Kidney (tissue), 14 donors: ENCODE measurements around the gene SQOR. TPM values are rescaled to one million over a fixed set of nuclear protein-coding genes. Genes with fewer than 3 reads are reported as not detected.

ENCODE experiments used
- DNase-seq, 5 donors: peaks; one replicate each; pipeline ENCODE4 v3.0.0-alpha.2; 2013 to 2020
- FAIRE-seq: peaks from 2 replicates; lab custom pipeline; 2012; peaks lifted over from hg19 to GRCh38; lab: Jason Lieb, UNC
- H3K27ac ChIP-seq, 2 donors: one replicate each; pipeline ENCODE4 v1.7.0; 2013; ENCODE audit warnings: low read depth in 2 of 2, low read length in 2 of 2, inconsistent platforms in 1 of 2
- H3K27me3 ChIP-seq: one replicate; pipeline ENCODE4 v1.7.1; 2013; ENCODE audit warnings: low read length, inconsistent platforms; ENCODE audit not compliant: control insufficient read depth, insufficient read depth
- H3K36me3 ChIP-seq, 3 donors: one replicate each; pipeline versions ENCODE4 v1.7.0 to v1.7.1; 2013; ENCODE audit warnings: low read length in 3 of 3, control low read depth in 1 of 3, inconsistent platforms in 1 of 3; ENCODE audit not compliant: insufficient read depth in 3 of 3, control insufficient read depth in 2 of 3
- H3K4me1 ChIP-seq, 3 donors: one replicate each; pipeline versions ENCODE4 v1.7.0 to v1.7.1; 2013; ENCODE audit warnings: low read length in 3 of 3, inconsistent platforms in 1 of 3, low read depth in 1 of 3; ENCODE audit not compliant: control insufficient read depth in 2 of 3, insufficient read depth in 2 of 3
- H3K4me3 ChIP-seq, 3 donors: one replicate each; pipeline versions ENCODE4 v1.7.0 to v1.8.1; 2013; ENCODE audit warnings: low read length in 3 of 3, control low read depth in 1 of 3, inconsistent platforms in 1 of 3
- H3K9ac ChIP-seq, 3 donors: one replicate each; pipeline versions ENCODE4 v1.7.0 to v1.7.1; 2013; ENCODE audit warnings: low read length in 3 of 3, control low read depth in 1 of 3, inconsistent platforms in 1 of 3
- H3K9me3 ChIP-seq, 3 donors: one replicate each; pipeline versions ENCODE4 v1.7.0 to v1.7.1; 2013; ENCODE audit warnings: low read length in 3 of 3, control low read depth in 1 of 3, inconsistent platforms in 1 of 3; ENCODE audit not compliant: control insufficient read depth in 2 of 3, insufficient read depth in 1 of 3
- CTCF ChIP-seq: IDR thresholded peaks from 3 replicates; pipeline ENCODE4 v1.5.1; 2012; ENCODE audit warnings: mild to moderate bottlenecking, moderate library complexity, borderline replicate concordance; ENCODE audit not compliant: insufficient read depth; ENCODE audit errors: extremely low read depth
- intact Hi-C: fragments of 100-400 bp; cut with DNase I; formaldehyde crosslinking; loops from one replicate; pipeline ENCODE4 v1.11.1; 2022
- polyA plus RNA-seq: library from polyadenylated mRNA; stranded (reverse); fragments of 350-450 nt; fragmentation: Illumina TruSeq; extraction: RNeasy Lipid Tissue Mini Kit (QIAGEN cat#74804); gene quantifications from one replicate; pipeline ENCODE4 v1.2.3, GENCODE V29; 2014; ENCODE audit warnings: low read depth, low replicate concordance; ENCODE audit not compliant: insufficient read depth
- total RNA-seq: library from RNA; stranded (reverse); fragmentation: NEBNext Ultra II Directional; extraction: Animal tissue kit (Norgen Biotek cat#: 25700); gene quantifications from one replicate; pipeline ENCODE4 v1.2.1, GENCODE V29; 2021
- donor health status: control.
- donor health status: control.
- donor health status: control.
- donor health status: control.
- donor health status: control.
- donor health status: DM: yes; HTN: yes; CAD: no.
- donor health status: Normal renal cell carcinoma (clear cell type).

SQOR gene
- total and polyA plus RNA-seq, 2 donors from 2014 or later: 43.4 to 67.5 TPM

DNA sequence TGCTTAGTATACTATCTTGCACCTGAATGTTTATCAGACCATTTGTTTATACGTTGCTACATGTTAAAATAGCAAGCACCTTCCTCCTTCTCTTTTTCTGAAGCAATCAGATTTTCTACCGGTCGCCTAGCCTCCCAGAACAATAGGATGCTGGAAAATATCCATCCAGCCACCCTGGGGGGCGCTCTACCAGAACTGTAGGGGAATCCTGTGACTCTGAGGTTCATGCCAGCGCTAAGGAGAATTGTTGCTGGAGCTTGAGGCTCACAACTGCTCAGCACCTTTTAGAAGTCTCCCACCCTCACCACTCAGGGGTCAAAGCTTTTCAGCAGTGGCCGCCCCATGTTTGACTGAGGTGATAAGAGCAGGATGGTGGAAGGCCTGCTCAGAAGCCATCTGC lies 27.5 kb downstream of the SQOR start:
- intact Hi-C loops: no loop called here
- no peak overlapping the region for H3K4me3 ChIP-seq
- FAIRE-seq: no peak
- H3K27me3 ChIP-seq: no peaks in the 10 kb centered on the region
- no peak for TF ChIP-seq CTCF
- DNase-seq: no peak
- H3K36me3 ChIP-seq: peaks cover 0 to 8% (median 4%) of the 10 kb centered on the region in 3 donors
- no peak overlapping the region for H3K9ac ChIP-seq
- H3K27ac ChIP-seq: no peak overlapping the region
- H3K9me3 ChIP-seq: no peaks in the 10 kb centered on the region
- H3K4me1 ChIP-seq: peaks cover 0 to 11% (median 10%) of the 10 kb centered on the region in 3 donors

DNA sequence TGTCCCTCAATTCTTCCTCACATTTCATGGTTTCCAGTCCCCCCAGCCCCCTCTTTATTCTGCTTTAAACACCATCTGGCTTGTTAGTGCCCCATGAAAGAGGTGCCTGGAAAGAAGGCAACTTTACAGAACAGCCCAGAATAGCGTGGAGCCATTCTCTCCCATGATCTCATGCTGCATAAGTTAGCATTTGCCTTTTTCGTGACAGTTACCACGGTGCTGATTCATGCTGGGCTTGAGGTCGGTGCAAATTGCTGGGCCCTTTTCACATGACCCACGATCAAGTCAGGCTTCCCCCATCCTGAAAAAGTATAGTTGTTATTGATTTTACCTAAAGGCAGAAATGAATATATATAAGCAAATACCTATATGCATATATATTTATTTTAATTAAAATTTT lies 29.6 kb downstream of the SQOR start:
- Histone ChIP-seq H3K9me3 (no peaks in the 10 kb centered on the region), H3K4me1 (peaks cover 0 to 6% (median 3%) of the 10 kb centered on the region in 3 donors), H3K27me3 (no peaks in the 10 kb centered on the region), H3K27ac (no peak overlapping the region), H3K36me3 (peaks cover 0 to 8% (median 4%) of the 10 kb centered on the region in 3 donors), H3K9ac (no peak overlapping the region), H3K4me3 (no peak overlapping the region)
- no peak for FAIRE-seq
- intact Hi-C loops: no loop called here
- DNase-seq: no peak
- TF ChIP-seq CTCF: no peak

- H3K36me3 ChIP-seq: peaks cover 0 to 8% (median 4%) of the 10 kb centered on the region in 3 donors
- no peak for TF ChIP-seq CTCF
These were observed 30.4 kb downstream of the SQOR start for GRCh38 chr15:45665261-45665660.

DNA sequence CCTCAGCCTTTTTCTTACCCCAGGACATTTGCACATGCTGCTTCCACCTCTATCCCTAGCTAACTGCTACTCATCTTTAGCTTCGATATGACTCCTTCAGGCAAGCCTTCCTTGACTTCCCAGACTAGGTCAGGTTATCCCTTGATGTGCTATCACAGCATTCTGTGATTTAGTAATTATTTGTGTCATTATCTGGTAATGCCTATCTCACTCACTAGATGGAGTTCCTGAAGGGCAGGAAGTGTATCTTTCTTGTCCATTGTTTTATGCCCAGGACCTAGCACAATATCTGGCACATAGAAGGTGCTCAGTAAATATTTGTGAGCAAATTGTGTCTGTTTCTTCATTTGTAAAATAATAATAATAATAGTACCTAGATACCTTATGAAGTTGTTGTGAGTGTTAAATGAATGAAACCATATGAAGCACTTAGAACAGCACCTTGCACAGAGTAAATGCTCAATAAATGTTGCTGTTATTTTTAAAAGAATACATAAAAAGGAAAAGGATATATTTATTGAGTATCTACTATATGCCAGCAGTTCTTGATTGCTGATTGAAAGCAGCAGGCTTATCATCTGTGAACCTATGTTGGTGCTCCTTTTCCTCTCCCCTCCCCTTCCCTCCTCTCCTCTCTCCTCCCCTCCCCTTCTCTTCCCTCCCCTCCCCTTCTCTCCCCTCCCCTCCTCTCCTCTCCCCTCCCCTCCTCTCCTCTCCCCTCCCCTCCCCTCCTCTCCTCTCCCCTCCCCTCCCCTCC lies 31.5 kb downstream of the SQOR start:
- H3K9ac ChIP-seq: no peak overlapping the region
- no peak overlapping the region for H3K27ac ChIP-seq
- TF ChIP-seq CTCF: no peak
- intact Hi-C loops: no loop called here
- FAIRE-seq (no peak), DNase-seq (no peak)
- no peaks in the 10 kb centered on the region for H3K27me3 ChIP-seq
- H3K36me3 ChIP-seq: peaks cover 0 to 8% (median 7%) of the 10 kb centered on the region in 3 donors
- H3K4me3 ChIP-seq: no peak overlapping the region
- no peaks in the 10 kb centered on the region for H3K4me1 ChIP-seq
- no peaks in the 10 kb centered on the region for H3K9me3 ChIP-seq

More at GRCh38 chr15:45665261-45665660, 30.4 kb downstream of the SQOR start:
- Histone ChIP-seq H3K27ac (no peak overlapping the region), H3K4me1 (peaks cover 0 to 4% (median 3%) of the 10 kb centered on the region in 3 donors), H3K27me3 (no peaks in the 10 kb centered on the region), H3K4me3 (no peak overlapping the region), H3K9ac (no peak overlapping the region), H3K9me3 (no peaks in the 10 kb centered on the region)
- DNase-seq (no peak), FAIRE-seq (no peak)
- intact Hi-C loops: no loop called here
